ENCODE results near the gene KIF11. TPM values are rescaled to one million over a fixed set of nuclear protein-coding genes. Genes with fewer than 3 reads are reported as not detected.

KIF11 gene
- total and polyA plus RNA-seq, 2 of the 13 experiments (the other 11 are each of a cell fraction or from before 2014, with no cell fraction given) = 8.7 to 38.4 TPM

DNA sequence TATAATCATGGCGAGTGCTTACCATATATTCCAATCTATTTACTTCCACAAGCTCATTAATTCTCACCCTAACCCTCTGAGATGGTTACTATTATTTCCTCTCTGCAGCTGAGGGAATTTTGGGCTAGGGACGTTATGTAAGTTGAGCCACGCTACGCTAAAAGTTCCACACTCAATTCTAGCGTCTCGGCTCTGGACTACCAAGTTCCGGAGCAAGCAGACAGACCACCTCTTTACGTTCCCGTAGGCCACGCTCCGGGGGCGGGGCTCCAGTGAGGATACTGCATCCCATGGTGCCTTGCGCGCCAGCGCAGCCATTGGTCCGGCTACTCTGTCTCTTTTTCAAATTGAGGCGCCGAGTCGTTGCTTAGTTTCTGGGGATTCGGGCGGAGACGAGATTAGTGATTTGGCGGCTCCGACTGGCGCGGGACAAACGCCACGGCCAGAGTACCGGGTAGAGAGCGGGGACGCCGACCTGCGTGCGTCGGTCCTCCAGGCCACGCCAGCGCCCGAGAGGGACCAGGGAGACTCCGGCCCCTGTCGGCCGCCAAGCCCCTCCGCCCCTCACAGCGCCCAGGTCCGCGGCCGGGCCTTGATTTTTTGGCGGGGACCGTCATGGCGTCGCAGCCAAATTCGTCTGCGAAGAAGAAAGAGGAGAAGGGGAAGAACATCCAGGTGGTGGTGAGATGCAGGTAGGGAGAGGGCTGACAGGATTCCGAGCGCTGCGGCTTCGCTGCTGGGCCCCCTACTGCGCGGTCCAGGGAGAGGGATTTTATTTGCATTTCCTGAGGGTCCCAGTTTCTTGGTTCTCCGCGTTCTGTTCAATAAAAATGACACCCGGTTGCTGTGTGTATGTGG, at the start of gene KIF11 (continued):
- TF ChIP-seq ZNF629 (CRISPR knock-in tag; conservative IDR thresholded peaks at IDR 0.05) (no peak), ZNF451 (CRISPR knock-in tag; IDR thresholded peaks at IDR 0.05) (peak; percentile 39; the same call in 1 of the 2 replicates), MIER3 (CRISPR knock-in tag; IDR thresholded peaks at IDR 0.05; ENCODE audit: borderline replicate concordance) (no peak), ZNF180 (CRISPR knock-in tag; IDR thresholded peaks at IDR 0.05; ENCODE audit: borderline replicate concordance, low read depth) (no peak), KMT2B (CRISPR knock-in tag; IDR thresholded peaks at IDR 0.05) (peak; percentile 71; the same call in 1 of the 2 replicates), KLF15 (CRISPR knock-in tag; IDR thresholded peaks at IDR 0.05; ENCODE audit: borderline replicate concordance) (no peak), TARDBP (CRISPR knock-in tag; IDR thresholded peaks at IDR 0.05) (no peak), YEATS4 (CRISPR knock-in tag; IDR thresholded peaks at IDR 0.05; ENCODE audit: borderline replicate concordance) (peak; percentile 87), PAF1 (CRISPR knock-in tag; IDR thresholded peaks at IDR 0.05) (no peak), NR2F6 (IDR thresholded peaks at IDR 0.05) (no peak), NR2F6 (CRISPR knock-in tag; IDR thresholded peaks at IDR 0.05) (no peak), AKAP8 (CRISPR knock-in tag; IDR thresholded peaks at IDR 0.05) (no peak), ZNF749 (CRISPR knock-in tag; IDR thresholded peaks at IDR 0.05; ENCODE audit: borderline replicate concordance) (peak; percentile 45; the same call in 1 of the 2 replicates), CAMTA2 (CRISPR knock-in tag; IDR thresholded peaks at IDR 0.05; ENCODE audit: borderline replicate concordance) (no peak; the same call in 1 of the 2 replicates), JUN (CRISPR knock-in tag; IDR thresholded peaks at IDR 0.05) (no peak), ZNF652 (CRISPR knock-in tag; IDR thresholded peaks at IDR 0.05; ENCODE audit: borderline replicate concordance, low read depth) (no peak), SYNCRIP (IDR thresholded peaks at IDR 0.05; ENCODE audit: insufficient read depth, low read depth, low read length) (no peak), ZNF556 (CRISPR knock-in tag; IDR thresholded peaks at IDR 0.05; ENCODE audit: borderline replicate concordance) (no peak), EP300 (IDR thresholded peaks at IDR 0.05; ENCODE audit: low read depth in 2 of 2, low read length in 2 of 2) (0 out of 4 replicates have a peak, but pooled peaks have one; percentile 18 to 35), EP300 (CRISPR knock-in tag; IDR thresholded peaks at IDR 0.05; ENCODE audit: borderline replicate concordance) (no peak), KDM4B (CRISPR knock-in tag; IDR thresholded peaks at IDR 0.05) (peak; percentile 44; the same call in 1 of the 2 replicates), SRSF9 (IDR thresholded peaks at IDR 0.05; ENCODE audit: borderline replicate concordance, insufficient read depth, low read depth, low read length, poor library complexity, severe bottlenecking) (no peak), ZNF773 (CRISPR knock-in tag; IDR thresholded peaks at IDR 0.05; ENCODE audit: borderline replicate concordance) (peak; percentile 55; the same call in 1 of the 2 replicates)
- TF ChIP-seq, protein P1, sequence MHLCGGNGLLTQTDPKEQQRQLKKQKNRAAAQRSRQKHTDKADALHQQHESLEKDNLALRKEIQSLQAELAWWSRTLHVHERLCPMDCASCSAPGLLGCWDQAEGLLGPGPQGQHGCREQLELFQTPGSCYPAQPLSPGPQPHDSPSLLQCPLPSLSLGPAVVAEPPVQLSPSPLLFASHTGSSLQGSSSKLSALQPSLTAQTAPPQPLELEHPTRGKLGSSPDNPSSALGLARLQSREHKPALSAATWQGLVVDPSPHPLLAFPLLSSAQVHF (CRISPR knock-in tag; IDR thresholded peaks at IDR 0.05) = no peak
- TF ChIP-seq, protein P2, sequence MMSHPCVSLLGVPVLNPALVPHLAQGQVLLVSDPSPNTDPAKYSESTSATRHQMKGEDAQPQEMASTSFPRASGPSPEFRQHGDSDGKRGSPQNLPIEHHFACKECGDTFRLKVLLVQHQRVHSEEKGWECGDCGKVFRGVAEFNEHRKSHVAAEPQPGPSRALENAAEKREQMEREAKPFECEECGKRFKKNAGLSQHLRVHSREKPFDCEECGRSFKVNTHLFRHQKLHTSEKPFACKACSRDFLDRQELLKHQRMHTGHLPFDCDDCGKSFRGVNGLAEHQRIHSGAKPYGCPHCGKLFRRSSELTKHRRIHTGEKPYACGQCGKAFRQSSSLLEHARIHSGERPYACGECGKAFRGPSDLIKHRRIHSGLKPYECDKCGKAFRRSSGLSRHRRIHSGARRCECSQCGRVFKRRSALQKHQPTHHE (CRISPR knock-in tag; IDR thresholded peaks at IDR 0.05; ENCODE audit: borderline replicate concordance) = no peak
- TF ChIP-seq, protein P3, sequence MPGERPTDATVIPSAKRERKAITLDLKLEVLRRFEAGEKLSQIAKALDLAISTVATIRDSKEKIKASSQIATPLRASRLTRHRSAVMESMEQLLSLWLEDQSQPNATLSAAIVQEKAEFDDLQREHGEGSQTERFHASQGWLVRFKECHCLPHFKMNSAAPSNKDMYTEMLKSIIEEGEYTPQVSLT (CRISPR knock-in tag; IDR thresholded peaks at IDR 0.05; ENCODE audit: borderline replicate concordance, low read depth) = no peak
- TF ChIP-seq, protein P4, sequence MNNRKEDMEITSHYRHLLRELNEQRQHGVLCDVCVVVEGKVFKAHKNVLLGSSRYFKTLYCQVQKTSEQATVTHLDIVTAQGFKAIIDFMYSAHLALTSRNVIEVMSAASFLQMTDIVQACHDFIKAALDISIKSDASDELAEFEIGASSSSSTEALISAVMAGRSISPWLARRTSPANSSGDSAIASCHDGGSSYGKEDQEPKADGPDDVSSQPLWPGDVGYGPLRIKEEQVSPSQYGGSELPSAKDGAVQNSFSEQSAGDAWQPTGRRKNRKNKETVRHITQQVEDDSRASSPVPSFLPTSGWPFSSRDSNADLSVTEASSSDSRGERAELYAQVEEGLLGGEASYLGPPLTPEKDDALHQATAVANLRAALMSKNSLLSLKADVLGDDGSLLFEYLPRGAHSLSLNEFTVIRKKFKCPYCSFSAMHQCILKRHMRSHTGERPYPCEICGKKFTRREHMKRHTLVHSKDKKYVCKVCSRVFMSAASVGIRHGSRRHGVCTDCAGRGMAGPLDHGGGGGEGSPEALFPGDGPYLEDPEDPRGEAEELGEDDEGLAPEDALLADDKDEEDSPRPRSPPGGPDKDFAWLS (CRISPR knock-in tag; IDR thresholded peaks at IDR 0.05; ENCODE audit: borderline replicate concordance) = no peak

All from HepG2 (cell line).